Type B pancreatic cell (in vitro differentiated cells): Measurements from ENCODE around the gene C1orf174. TPM values are rescaled to one million over a fixed set of nuclear protein-coding genes. Genes with fewer than 3 reads are reported as not detected.

Source experiments
- DNase-seq: peaks from one replicate; pipeline ENCODE4 v3.0.0; 2021; ENCODE audit warnings: mixed read lengths; ENCODE audit not compliant: unreplicated experiment; ENCODE audit errors: extremely low spot score
- H3K27ac Mint-ChIP-seq: 2 replicates; pipeline ENCODE4 v1.8.0; 2021; ENCODE audit warnings: mild to moderate bottlenecking, mixed read lengths
- H3K27me3 Mint-ChIP-seq: 2 replicates; pipeline ENCODE4 v1.8.0; 2021; ENCODE audit warnings: mixed read lengths
- H3K36me3 Mint-ChIP-seq: 2 replicates; pipeline ENCODE4 v1.8.0; 2021; ENCODE audit warnings: mixed read lengths
- H3K4me1 Mint-ChIP-seq: one replicate; pipeline ENCODE4 v1.8.0; 2021; ENCODE audit warnings: mixed read lengths; ENCODE audit not compliant: unreplicated experiment
- H3K4me3 Mint-ChIP-seq: 2 replicates; pipeline ENCODE4 v1.8.0; 2021; ENCODE audit warnings: mild to moderate bottlenecking, mixed read lengths
- H3K9me3 Mint-ChIP-seq: 2 replicates; pipeline ENCODE4 v1.8.0; 2021; ENCODE audit warnings: mixed read lengths
- total RNA-seq: library from RNA; stranded (reverse); gene quantifications from 2 replicates; pipeline ENCODE4 v1.2.1, GENCODE V29; 2021; ENCODE audit warnings: low replicate concordance
- TF ChIP-seq, protein P1 (sequence below): fragments of 200-600 bp; sonication (generic); conservative IDR thresholded peaks from 2 replicates; pipeline ENCODE4 v1.5.0; 2021; ENCODE audit warnings: antibody characterized with exemption, mild to moderate bottlenecking

C1orf174 gene
- total RNA-seq, 1 donor from 2014 or later, result 31.4 TPM

- peaks cover 4% of the 10 kb centered on the region for H3K9me3 Mint-ChIP-seq
- H3K27me3 Mint-ChIP-seq, result peaks cover 21% of the 10 kb centered on the region
- H3K4me1 Mint-ChIP-seq, result peaks cover 3% of the 10 kb centered on the region
- DNase-seq, result no peak
- TF ChIP-seq, protein P1, sequence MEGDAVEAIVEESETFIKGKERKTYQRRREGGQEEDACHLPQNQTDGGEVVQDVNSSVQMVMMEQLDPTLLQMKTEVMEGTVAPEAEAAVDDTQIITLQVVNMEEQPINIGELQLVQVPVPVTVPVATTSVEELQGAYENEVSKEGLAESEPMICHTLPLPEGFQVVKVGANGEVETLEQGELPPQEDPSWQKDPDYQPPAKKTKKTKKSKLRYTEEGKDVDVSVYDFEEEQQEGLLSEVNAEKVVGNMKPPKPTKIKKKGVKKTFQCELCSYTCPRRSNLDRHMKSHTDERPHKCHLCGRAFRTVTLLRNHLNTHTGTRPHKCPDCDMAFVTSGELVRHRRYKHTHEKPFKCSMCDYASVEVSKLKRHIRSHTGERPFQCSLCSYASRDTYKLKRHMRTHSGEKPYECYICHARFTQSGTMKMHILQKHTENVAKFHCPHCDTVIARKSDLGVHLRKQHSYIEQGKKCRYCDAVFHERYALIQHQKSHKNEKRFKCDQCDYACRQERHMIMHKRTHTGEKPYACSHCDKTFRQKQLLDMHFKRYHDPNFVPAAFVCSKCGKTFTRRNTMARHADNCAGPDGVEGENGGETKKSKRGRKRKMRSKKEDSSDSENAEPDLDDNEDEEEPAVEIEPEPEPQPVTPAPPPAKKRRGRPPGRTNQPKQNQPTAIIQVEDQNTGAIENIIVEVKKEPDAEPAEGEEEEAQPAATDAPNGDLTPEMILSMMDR, result no peak
- H3K36me3 Mint-ChIP-seq, result no peaks in the 10 kb centered on the region
- H3K4me3 Mint-ChIP-seq, result no peak overlapping the region
- H3K27ac Mint-ChIP-seq, result no peak overlapping the region
Measured at GRCh38 chr1:3924186-3924824, 24.2 kb upstream of the C1orf174 start.

DNA sequence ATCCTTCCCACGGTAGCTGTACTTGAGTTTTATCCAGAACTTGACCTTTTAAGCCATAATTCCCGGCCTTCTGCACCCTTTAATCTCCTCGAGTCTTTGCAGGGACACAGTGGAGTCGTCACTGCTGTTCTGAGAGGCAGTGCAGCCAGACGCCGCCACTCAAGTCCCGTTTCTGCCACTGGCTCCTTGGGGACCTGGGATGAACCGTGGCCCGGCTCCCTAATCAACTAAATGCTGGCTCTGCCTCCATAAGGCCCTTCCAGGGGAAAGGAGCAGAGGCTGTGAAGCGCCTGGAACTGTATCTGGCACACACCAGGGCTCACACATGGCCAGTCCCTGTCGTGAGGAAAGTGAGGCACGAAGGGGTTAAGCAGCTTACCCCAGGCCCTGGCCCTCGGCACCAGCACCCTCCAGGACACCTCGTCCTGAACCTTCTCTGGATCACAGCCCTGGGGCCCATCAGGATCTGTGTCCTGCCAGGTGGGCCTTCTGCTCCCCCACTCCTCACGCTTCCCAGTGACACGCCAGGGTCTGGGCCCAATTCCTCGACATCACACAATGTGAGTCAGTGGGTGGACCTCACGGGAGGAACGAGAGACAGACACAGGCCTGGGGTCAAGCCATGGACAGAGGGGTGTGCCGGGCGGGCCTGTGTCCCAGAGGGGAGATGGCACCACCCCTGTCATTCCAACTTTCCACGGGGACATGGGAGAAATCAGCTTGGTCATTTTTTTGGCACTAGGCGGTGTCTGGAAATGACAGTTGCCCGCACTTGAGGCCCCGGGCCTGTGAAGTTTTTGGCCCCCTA, 23.5 kb upstream of the C1orf174 start:
- TF ChIP-seq, protein P1, result no peak
- Mint-ChIP-seq H3K4me3 (no peak overlapping the region), H3K36me3 (no peaks in the 10 kb centered on the region), H3K4me1 (peaks cover 3% of the 10 kb centered on the region), H3K27ac (no peak overlapping the region), H3K27me3 (peaks cover 21% of the 10 kb centered on the region), H3K9me3 (peaks cover 4% of the 10 kb centered on the region)
- DNase-seq, result no peak

GRCh38 chr1:3922851-3923250, 22.8 kb upstream of the C1orf174 start:
- no peaks in the 10 kb centered on the region for H3K36me3 Mint-ChIP-seq
- peaks cover 4% of the 10 kb centered on the region for H3K9me3 Mint-ChIP-seq
- peaks cover 3% of the 10 kb centered on the region for H3K4me1 Mint-ChIP-seq
- TF ChIP-seq, protein P1, result no peak
- H3K4me3 Mint-ChIP-seq, result no peak overlapping the region
- no peak for DNase-seq
- no peak overlapping the region for H3K27ac Mint-ChIP-seq
- H3K27me3 Mint-ChIP-seq, result peaks cover 21% of the 10 kb centered on the region

DNA sequence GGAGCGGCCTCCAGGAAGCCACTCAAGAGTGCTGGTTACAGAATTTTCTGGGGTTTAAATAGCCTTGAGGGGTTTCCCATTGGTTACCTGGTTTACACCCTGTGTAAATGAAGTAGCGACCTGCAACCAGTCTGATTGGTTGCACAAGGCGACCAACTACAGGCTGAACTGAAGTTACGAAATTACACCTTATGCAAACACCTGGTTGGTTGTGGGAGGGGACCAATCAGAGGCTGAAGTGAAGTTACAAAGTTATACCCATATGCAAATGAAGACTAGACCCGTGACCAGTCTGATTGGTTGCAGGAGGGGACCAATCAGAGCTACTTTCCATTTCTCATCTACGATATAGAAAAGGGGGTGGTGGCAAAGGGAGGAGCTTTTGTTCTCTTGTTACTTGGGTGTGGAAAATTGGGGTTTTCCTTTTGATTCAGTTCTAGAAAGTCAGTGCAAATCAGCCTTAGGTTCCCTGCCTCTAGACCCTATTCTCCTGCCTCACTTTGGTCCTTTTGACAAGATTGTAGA, 22.2 kb upstream of the C1orf174 start:
- no peaks in the 10 kb centered on the region for H3K36me3 Mint-ChIP-seq
- no peak overlapping the region for H3K27ac Mint-ChIP-seq
- H3K27me3 Mint-ChIP-seq, result peaks cover 19% of the 10 kb centered on the region
- DNase-seq, result no peak
- peaks cover 3% of the 10 kb centered on the region for H3K4me1 Mint-ChIP-seq
- TF ChIP-seq, protein P1, result no peak
- H3K4me3 Mint-ChIP-seq, result no peak overlapping the region
- H3K9me3 Mint-ChIP-seq, result peaks cover 4% of the 10 kb centered on the region

GRCh38 chr1:3921765-3922164, 21.7 kb upstream of the C1orf174 start:
- no peaks in the 10 kb centered on the region for H3K36me3 Mint-ChIP-seq
- H3K27me3 Mint-ChIP-seq, result peaks cover 14% of the 10 kb centered on the region
- TF ChIP-seq, protein P1, result no peak
- no peak overlapping the region for H3K4me3 Mint-ChIP-seq
- no peaks in the 10 kb centered on the region for H3K9me3 Mint-ChIP-seq
- DNase-seq, result no peak
- no peak overlapping the region for H3K27ac Mint-ChIP-seq
- peaks cover 3% of the 10 kb centered on the region for H3K4me1 Mint-ChIP-seq
